Measurements from ENCODE around the gene FOXP1.
A peak's percentile ranks its signal among the peaks of the same experiment; 100 is the strongest.
"Not testable (repeated sequence)": the region's sequence is repeated elsewhere in the genome, so short reads cannot be mapped to it uniquely, and the experiment has no call there.

The FOXP1 gene

GRCh38 chr3:71328926-71329325 lies 254.6 kb downstream of the FOXP1 start:
- DNase-seq (no peak), ATAC-seq (no peak)

- DNase-seq: no peak
- no peak for ATAC-seq
These were observed 255.6 kb downstream of the FOXP1 start for GRCh38 chr3:71327936-71328335.

GRCh38 chr3:71325715-71326114 lies 257.8 kb downstream of the FOXP1 start:
- ATAC-seq: no peak
- no peak for DNase-seq

- not testable (repeated sequence) for DNase-seq, ATAC-seq
These were observed 259.3 kb downstream of the FOXP1 start for GRCh38 chr3:71324224-71324623.

GRCh38 chr3:71323558-71323957 lies 260.0 kb downstream of the FOXP1 start:
- DNase-seq (no peak), ATAC-seq (no peak)

GRCh38 chr3:71322154-71322553 lies 261.4 kb downstream of the FOXP1 start:
- ATAC-seq (no peak), DNase-seq (no peak)

GRCh38 chr3:71319771-71320170 lies 263.8 kb downstream of the FOXP1 start:
- ATAC-seq (no peak), DNase-seq (no peak)

- no peak for ATAC-seq
These were observed 265.1 kb downstream of the FOXP1 start for GRCh38 chr3:71318458-71318827.

GRCh38 chr3:71317749-71318457 lies 265.6 kb downstream of the FOXP1 start:
- ATAC-seq (peak; percentile 57), DNase-seq (no peak)

More at GRCh38 chr3:71318458-71318827, 265.1 kb downstream of the FOXP1 start:
- DNase-seq: no peak

- no peak for ATAC-seq
- DNase-seq: no peak
These were observed 266.4 kb downstream of the FOXP1 start for GRCh38 chr3:71317140-71317539.

- DNase-seq (no peak), ATAC-seq (peak; percentile 31)
These were observed 267.3 kb downstream of the FOXP1 start for GRCh38 chr3:71316066-71316777.

- DNase-seq (no peak), ATAC-seq (no peak)
These were observed 268.1 kb downstream of the FOXP1 start for GRCh38 chr3:71315431-71315830.

GRCh38 chr3:71313844-71314243 lies 269.7 kb downstream of the FOXP1 start:
- ATAC-seq (no peak), DNase-seq (no peak)

GRCh38 chr3:71312461-71312860 lies 271.1 kb downstream of the FOXP1 start:
- DNase-seq (no peak), ATAC-seq (no peak)

- ATAC-seq: no peak
- DNase-seq: no peak
These were observed 271.9 kb downstream of the FOXP1 start for GRCh38 chr3:71311661-71312046.

GRCh38 chr3:71310980-71311660 lies 272.4 kb downstream of the FOXP1 start:
- DNase-seq (no peak), ATAC-seq (no peak)

- no peak for ATAC-seq
- no peak for DNase-seq
These were observed 273.1 kb downstream of the FOXP1 start for GRCh38 chr3:71310359-71310979.

GRCh38 chr3:71309886-71310285 lies 273.6 kb downstream of the FOXP1 start:
- no peak for ATAC-seq
- DNase-seq: no peak

GRCh38 chr3:71309342-71309741 lies 274.2 kb downstream of the FOXP1 start:
- peak; percentile 59 for DNase-seq
- peak; percentile 75 for ATAC-seq

GRCh38 chr3:71308836-71309235 lies 274.7 kb downstream of the FOXP1 start:
- DNase-seq (no peak), ATAC-seq (peak; percentile 65)

- DNase-seq: no peak
- no peak for ATAC-seq
These were observed 275.4 kb downstream of the FOXP1 start for GRCh38 chr3:71307991-71308697.
